Osteoblast (primary cell): ENCODE data around the gene SPTBN5. TPM values are rescaled to one million over a fixed set of nuclear protein-coding genes. Genes with fewer than 3 reads are reported as not detected.

Experiments used
- DNase-seq: peaks from one replicate; pipeline ENCODE4 v3.0.0; 2011; ENCODE audit warnings: low spot score, mixed read lengths; ENCODE audit not compliant: insufficient read length; ENCODE audit errors: missing footprints
- H2AFZ ChIP-seq: 2 replicates; pipeline ENCODE4 v1.6.0; 2011; ENCODE audit warnings: mild to moderate bottlenecking, low read length
- H3K27ac ChIP-seq: 2 replicates; pipeline ENCODE4 v1.5.1; 2011; ENCODE audit warnings: mild to moderate bottlenecking, low read depth, low read length, moderate library complexity
- H3K27me3 ChIP-seq: 2 replicates; pipeline ENCODE4 v1.6.0; 2012; ENCODE audit warnings: mild to moderate bottlenecking, control low read depth, inconsistent platforms, low read length, moderate library complexity; ENCODE audit not compliant: insufficient read depth
- H3K36me3 ChIP-seq: 2 replicates; pipeline ENCODE4 v1.5.1; 2011; ENCODE audit warnings: mild to moderate bottlenecking, low read length, control low read depth, moderate library complexity; ENCODE audit not compliant: insufficient read depth
- H3K4me1 ChIP-seq: 2 replicates; pipeline ENCODE4 v1.5.1; 2011; ENCODE audit warnings: mild to moderate bottlenecking, low read length, control low read depth, moderate library complexity; ENCODE audit not compliant: insufficient read depth
- H3K4me2 ChIP-seq: 2 replicates; pipeline ENCODE4 v1.6.0; 2011; ENCODE audit warnings: mild to moderate bottlenecking, low read length; ENCODE audit not compliant: insufficient read depth
- H3K4me3 ChIP-seq: fragments of 200-600 bp; sonication (generic); 3 replicates; pipeline ENCODE4 v1.5.1; 2012; ENCODE audit warnings: mild to moderate bottlenecking, low read length, inconsistent platforms; ENCODE audit not compliant: insufficient read depth
- H3K79me2 ChIP-seq: 2 replicates; pipeline ENCODE4 v1.6.0; 2012; ENCODE audit warnings: mild to moderate bottlenecking, low read length, control low read depth, inconsistent platforms; ENCODE audit not compliant: insufficient read depth
- H3K9me3 ChIP-seq: 2 replicates; pipeline ENCODE4 v1.5.1; 2011; ENCODE audit warnings: low read depth, low read length, control low read depth
- H4K20me1 ChIP-seq: 2 replicates; pipeline ENCODE4 v1.6.0; 2012; ENCODE audit warnings: mild to moderate bottlenecking, low read length, control low read depth; ENCODE audit not compliant: insufficient read depth
- total RNA-seq: library from RNA; depleted of rRNA; stranded (reverse); fragments of >200 nt; gene quantifications from 2 replicates; pipeline ENCODE4 v1.2.3, GENCODE V29; 2012
- TF ChIP-seq, protein P1 (sequence below): IDR thresholded peaks from 2 replicates; pipeline ENCODE4 v1.5.1; 2011; ENCODE audit warnings: mild to moderate bottlenecking, low read depth, low read length, moderate library complexity; ENCODE audit errors: extremely low read depth

Gene SPTBN5
- total RNA-seq, 1 donor = 0.36 TPM

DNA sequence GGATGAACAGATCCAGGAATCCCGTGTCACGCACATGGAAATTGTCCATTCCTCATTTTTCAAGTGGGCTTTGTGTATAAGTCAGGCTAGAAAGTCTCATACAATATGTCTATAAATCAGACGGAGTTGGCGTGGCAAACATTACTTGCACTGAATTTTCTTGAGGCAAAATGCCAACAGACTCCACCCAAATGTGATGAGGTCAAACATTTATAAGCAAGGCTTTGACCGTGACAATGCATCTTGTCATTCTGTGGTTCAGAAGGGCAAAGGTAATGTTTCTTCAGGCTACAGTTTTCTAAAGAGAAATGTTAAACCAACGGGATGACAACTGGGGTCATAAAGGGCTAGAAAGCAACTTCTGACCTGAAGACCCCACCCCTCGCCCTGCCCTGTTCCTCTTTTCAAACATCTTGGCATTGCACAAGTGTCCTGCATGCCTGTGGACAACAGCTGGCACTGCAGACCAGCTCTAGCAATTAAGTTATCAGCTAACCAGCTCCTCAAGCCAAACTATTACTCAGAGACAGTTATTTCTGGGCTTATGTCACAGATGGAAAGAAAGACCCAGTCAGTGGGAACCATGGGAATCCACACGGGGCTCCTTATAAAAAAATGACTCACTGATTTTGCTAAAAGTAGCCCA lies 36.5 kb upstream of the SPTBN5 start:
- peak overlapping the region; percentile 18 for H3K4me3 ChIP-seq
- H3K27me3 ChIP-seq = no peaks in the 10 kb centered on the region
- H3K36me3 ChIP-seq = peaks cover under 1% of the 10 kb centered on the region
- H3K4me2 ChIP-seq = peak overlapping the region; percentile 72
- peak; percentile 95 for DNase-seq
- TF ChIP-seq, protein P1, sequence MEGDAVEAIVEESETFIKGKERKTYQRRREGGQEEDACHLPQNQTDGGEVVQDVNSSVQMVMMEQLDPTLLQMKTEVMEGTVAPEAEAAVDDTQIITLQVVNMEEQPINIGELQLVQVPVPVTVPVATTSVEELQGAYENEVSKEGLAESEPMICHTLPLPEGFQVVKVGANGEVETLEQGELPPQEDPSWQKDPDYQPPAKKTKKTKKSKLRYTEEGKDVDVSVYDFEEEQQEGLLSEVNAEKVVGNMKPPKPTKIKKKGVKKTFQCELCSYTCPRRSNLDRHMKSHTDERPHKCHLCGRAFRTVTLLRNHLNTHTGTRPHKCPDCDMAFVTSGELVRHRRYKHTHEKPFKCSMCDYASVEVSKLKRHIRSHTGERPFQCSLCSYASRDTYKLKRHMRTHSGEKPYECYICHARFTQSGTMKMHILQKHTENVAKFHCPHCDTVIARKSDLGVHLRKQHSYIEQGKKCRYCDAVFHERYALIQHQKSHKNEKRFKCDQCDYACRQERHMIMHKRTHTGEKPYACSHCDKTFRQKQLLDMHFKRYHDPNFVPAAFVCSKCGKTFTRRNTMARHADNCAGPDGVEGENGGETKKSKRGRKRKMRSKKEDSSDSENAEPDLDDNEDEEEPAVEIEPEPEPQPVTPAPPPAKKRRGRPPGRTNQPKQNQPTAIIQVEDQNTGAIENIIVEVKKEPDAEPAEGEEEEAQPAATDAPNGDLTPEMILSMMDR = peak; percentile 51
- peaks cover 17% of the 10 kb centered on the region for H4K20me1 ChIP-seq
- H3K9me3 ChIP-seq = no peaks in the 10 kb centered on the region
- H3K79me2 ChIP-seq = peaks cover 17% of the 10 kb centered on the region
- peak overlapping the region; percentile 81 for H3K27ac ChIP-seq
- no peak overlapping the region for H2AFZ ChIP-seq
- peaks cover 53% of the 10 kb centered on the region for H3K4me1 ChIP-seq

DNA sequence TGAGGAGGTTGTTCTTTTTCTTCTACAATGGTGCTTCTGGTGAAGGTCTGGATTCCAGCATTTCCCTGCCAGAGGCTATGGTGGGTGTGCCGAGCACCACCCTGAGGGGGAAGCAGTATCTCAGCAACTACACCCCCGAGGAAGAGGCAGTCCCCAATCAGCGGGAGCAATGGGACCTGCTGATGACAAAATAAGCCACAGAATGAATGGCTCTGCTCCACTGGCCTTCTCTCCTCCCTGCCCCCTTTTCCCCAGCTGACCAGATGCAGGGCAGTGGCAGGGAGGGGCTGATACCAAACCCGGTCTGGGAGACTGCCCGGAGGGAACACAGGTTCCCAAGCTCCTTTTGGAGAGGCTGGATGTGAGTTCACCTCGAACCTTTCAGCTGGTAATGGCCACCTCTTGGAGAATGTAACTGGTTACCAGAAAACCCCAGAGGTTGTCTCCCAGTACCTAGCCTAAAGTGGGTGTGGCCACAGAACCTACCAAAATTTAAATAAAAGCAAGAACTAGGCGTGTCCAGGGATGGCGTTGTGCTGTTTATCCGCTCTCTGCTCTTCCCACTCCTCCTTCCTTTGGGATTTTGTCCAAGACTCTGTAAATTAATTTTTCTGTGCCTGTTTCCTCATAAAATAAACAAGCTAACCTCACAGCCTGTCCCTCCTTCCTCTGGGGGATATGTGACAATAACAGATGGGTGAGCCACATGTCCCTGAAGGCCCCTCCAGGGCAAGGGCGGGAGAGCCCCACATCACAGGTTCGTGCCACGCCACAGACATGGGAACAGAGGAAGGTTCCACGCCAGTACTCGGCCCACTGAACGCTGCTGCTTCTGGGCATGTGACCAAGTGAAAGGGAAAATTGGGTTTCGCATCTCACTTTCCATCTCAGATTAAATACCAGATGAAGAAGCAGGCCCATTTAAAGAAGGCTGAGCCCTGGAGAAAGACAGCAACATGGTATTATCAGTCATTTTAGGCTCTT lies 35.1 kb upstream of the SPTBN5 start:
- H3K4me3 ChIP-seq = no peak overlapping the region
- peaks cover 41% of the 10 kb centered on the region for H3K4me1 ChIP-seq
- no peak overlapping the region for H3K4me2 ChIP-seq
- peaks cover 10% of the 10 kb centered on the region for H3K36me3 ChIP-seq
- peaks cover 12% of the 10 kb centered on the region for H3K79me2 ChIP-seq
- peaks cover 17% of the 10 kb centered on the region for H4K20me1 ChIP-seq
- TF ChIP-seq, protein P1 = no peak
- H3K27me3 ChIP-seq = no peaks in the 10 kb centered on the region
- H3K27ac ChIP-seq = peak overlapping the region; percentile 81
- no peaks in the 10 kb centered on the region for H3K9me3 ChIP-seq
- peak; percentile 76 for DNase-seq
- no peak overlapping the region for H2AFZ ChIP-seq

DNA sequence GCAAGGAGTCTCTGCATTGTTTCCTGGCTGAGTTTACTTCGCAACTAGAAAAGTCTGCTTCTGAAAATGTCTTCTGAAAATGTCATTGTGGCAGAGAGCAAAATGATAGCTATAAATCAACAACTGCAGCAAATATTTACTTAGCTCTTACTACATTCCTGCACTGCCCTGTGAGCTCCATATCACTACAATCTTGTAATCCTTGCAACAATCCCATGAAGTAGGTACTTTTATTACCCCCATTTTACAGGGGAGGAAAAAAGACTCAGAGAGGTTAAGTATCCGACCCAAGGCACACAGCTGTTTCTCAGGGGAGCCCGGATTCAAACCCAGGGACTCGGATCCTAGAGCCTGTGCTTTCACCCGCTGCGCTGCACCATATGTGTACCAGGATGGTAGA lies 34.2 kb upstream of the SPTBN5 start:
- peaks cover 35% of the 10 kb centered on the region for H3K4me1 ChIP-seq
- no peak overlapping the region for H2AFZ ChIP-seq
- no peak overlapping the region for H3K4me3 ChIP-seq
- no peak overlapping the region for H3K4me2 ChIP-seq
- no peaks in the 10 kb centered on the region for H3K27me3 ChIP-seq
- DNase-seq = no peak
- H3K79me2 ChIP-seq = peaks cover 9% of the 10 kb centered on the region
- H3K9me3 ChIP-seq = no peaks in the 10 kb centered on the region
- peaks cover 12% of the 10 kb centered on the region for H3K36me3 ChIP-seq
- TF ChIP-seq, protein P1 = no peak
- no peak overlapping the region for H3K27ac ChIP-seq
- peaks cover 21% of the 10 kb centered on the region for H4K20me1 ChIP-seq

DNA sequence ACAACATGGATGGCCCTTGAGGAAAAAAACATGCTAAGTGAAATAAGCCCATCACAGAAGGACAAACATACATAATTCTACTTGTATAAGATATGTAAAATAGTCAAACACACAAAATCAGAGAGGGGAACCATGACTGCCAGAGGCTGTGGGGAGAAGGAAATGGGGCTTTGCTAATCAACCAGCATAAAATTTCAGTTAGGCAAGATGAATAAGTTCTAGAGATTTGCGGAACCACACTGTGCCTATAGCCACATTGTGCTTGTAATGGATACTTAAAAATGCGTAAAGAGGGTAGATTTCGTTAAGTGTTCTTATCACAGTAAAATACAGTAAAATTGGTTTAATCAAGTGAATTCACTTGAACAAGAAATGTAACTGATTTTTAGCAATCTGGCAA lies 33.7 kb upstream of the SPTBN5 start:
- H3K36me3 ChIP-seq = peaks cover 12% of the 10 kb centered on the region
- no peaks in the 10 kb centered on the region for H3K27me3 ChIP-seq
- H4K20me1 ChIP-seq = peaks cover 24% of the 10 kb centered on the region
- no peak overlapping the region for H3K4me2 ChIP-seq
- no peak overlapping the region for H3K4me3 ChIP-seq
- TF ChIP-seq, protein P1 = no peak
- no peaks in the 10 kb centered on the region for H3K9me3 ChIP-seq
- no peak for DNase-seq
- H3K79me2 ChIP-seq = peaks cover 6% of the 10 kb centered on the region
- no peak overlapping the region for H2AFZ ChIP-seq
- peaks cover 35% of the 10 kb centered on the region for H3K4me1 ChIP-seq
- no peak overlapping the region for H3K27ac ChIP-seq
